Activated CD4-positive, CD25-positive, alpha-beta regulatory T cell treated with anti-CD3 and anti-CD28 coated beads, Interleukin-2, amount 50 U/mL, for 72 hours (primary cell): ENCODE data around the gene GMDS.

Experiments
- DNase-seq: peaks from one replicate; pipeline ENCODE4 v3.0.0; 2021

The GMDS gene

GRCh38 chr6:2085657-2086056 is 159.7 kb downstream of the GMDS start:
- no peak for DNase-seq

- no peak for DNase-seq
These were observed 164.0 kb downstream of the GMDS start for GRCh38 chr6:2081155-2082138.

- DNase-seq, result no peak
These were observed 166.5 kb downstream of the GMDS start for GRCh38 chr6:2078888-2079287.

GRCh38 chr6:2077826-2078225 is 167.6 kb downstream of the GMDS start:
- DNase-seq, result no peak

- DNase-seq, result no peak
These were observed 171.9 kb downstream of the GMDS start for GRCh38 chr6:2073476-2073875.

GRCh38 chr6:2072453-2072852 is 173.0 kb downstream of the GMDS start:
- DNase-seq, result no peak

GRCh38 chr6:2063547-2063946 is 181.9 kb downstream of the GMDS start:
- no peak for DNase-seq

- no peak for DNase-seq
These were observed 183.5 kb downstream of the GMDS start for GRCh38 chr6:2061880-2062279.

- DNase-seq, result no peak
These were observed 189.5 kb downstream of the GMDS start for GRCh38 chr6:2055911-2056310.

GRCh38 chr6:2055143-2055542 is 190.3 kb downstream of the GMDS start:
- DNase-seq, result no peak

- DNase-seq, result no peak
These were observed 190.8 kb downstream of the GMDS start for GRCh38 chr6:2054516-2055067.

GRCh38 chr6:2053691-2054090 is 191.7 kb downstream of the GMDS start:
- no peak for DNase-seq

GRCh38 chr6:2047855-2048254 is 197.6 kb downstream of the GMDS start:
- no peak for DNase-seq

GRCh38 chr6:2044192-2044591 is 201.2 kb downstream of the GMDS start:
- no peak for DNase-seq

GRCh38 chr6:2042956-2043648 is 202.3 kb downstream of the GMDS start:
- no peak for DNase-seq

GRCh38 chr6:2038092-2038491 is 207.3 kb downstream of the GMDS start:
- DNase-seq, result no peak

- DNase-seq, result no peak
These were observed 208.0 kb downstream of the GMDS start for GRCh38 chr6:2037237-2037926.

- no peak for DNase-seq
These were observed 208.7 kb downstream of the GMDS start for GRCh38 chr6:2036710-2037023.

GRCh38 chr6:2035826-2036709 is 209.3 kb downstream of the GMDS start:
- no peak for DNase-seq

GRCh38 chr6:2035046-2035445 is 210.4 kb downstream of the GMDS start:
- no peak for DNase-seq

GRCh38 chr6:2034256-2034655 is 211.1 kb downstream of the GMDS start:
- no peak for DNase-seq

GRCh38 chr6:2033544-2033943 is 211.9 kb downstream of the GMDS start:
- DNase-seq, result no peak
